HG03442 (cell line): Measurements from ENCODE around the gene SIDT1.

Experiments
- ATAC-seq: cut with Tn5 transposase; IDR thresholded peaks from one replicate; pipeline ENCODE4 v1.9.1; 2021; ENCODE audit warnings: mild to moderate bottlenecking, moderate library complexity; ENCODE audit not compliant: unreplicated experiment

Gene SIDT1

GRCh38 chr3:113589971-113590370 is 57.6 kb downstream of the SIDT1 start:
- no peak for ATAC-seq

GRCh38 chr3:113590983-113591382 is 58.6 kb downstream of the SIDT1 start:
- no peak for ATAC-seq

- no peak for ATAC-seq
Measured at GRCh38 chr3:113594066-113594465, 61.7 kb downstream of the SIDT1 start.

GRCh38 chr3:113597596-113598354 is 65.4 kb downstream of the SIDT1 start:
- ATAC-seq, result no peak

- ATAC-seq, result no peak
Measured at GRCh38 chr3:113600418-113601182, 68.2 kb downstream of the SIDT1 start.

GRCh38 chr3:113601240-113601639 is 68.9 kb downstream of the SIDT1 start:
- no peak for ATAC-seq

- ATAC-seq, result no peak
Measured at GRCh38 chr3:113602256-113602655, 69.9 kb downstream of the SIDT1 start.

- ATAC-seq, result no peak
Measured at GRCh38 chr3:113602836-113603235, 70.5 kb downstream of the SIDT1 start.

GRCh38 chr3:113606539-113607218 is 74.3 kb downstream of the SIDT1 start:
- peak; percentile 99 for ATAC-seq

GRCh38 chr3:113607219-113607596 is 74.9 kb downstream of the SIDT1 start:
- ATAC-seq, result no peak

GRCh38 chr3:113614402-113614801 is 82.0 kb downstream of the SIDT1 start:
- ATAC-seq, result no peak

GRCh38 chr3:113615976-113616375 is 83.6 kb downstream of the SIDT1 start:
- no peak for ATAC-seq

- ATAC-seq, result no peak
Measured at GRCh38 chr3:113617726-113618125, 85.4 kb downstream of the SIDT1 start.

GRCh38 chr3:113620091-113620490 is 87.7 kb downstream of the SIDT1 start:
- ATAC-seq, result no peak

- no peak for ATAC-seq
Measured at GRCh38 chr3:113623324-113623723, 91.0 kb downstream of the SIDT1 start.

- no peak for ATAC-seq
Measured at GRCh38 chr3:113623811-113624210, 91.5 kb downstream of the SIDT1 start.

GRCh38 chr3:113625834-113626233 is 93.5 kb downstream of the SIDT1 start:
- ATAC-seq, result no peak

GRCh38 chr3:113626503-113627371 is 94.4 kb downstream of the SIDT1 start:
- peak; percentile 68 for ATAC-seq

- ATAC-seq, result no peak
Measured at GRCh38 chr3:113628316-113628715, 96.0 kb downstream of the SIDT1 start.

GRCh38 chr3:113628788-113629187 is 96.4 kb downstream of the SIDT1 start:
- no peak for ATAC-seq
